GM19397 (cell line): ENCODE measurements around the gene FLRT1.

ENCODE experiments used
- ATAC-seq: cut with Tn5 transposase; IDR thresholded peaks from one replicate; pipeline ENCODE4 v1.9.1; 2021; ENCODE audit warnings: mild to moderate bottlenecking, moderate library complexity; ENCODE audit not compliant: unreplicated experiment

FLRT1 gene

GRCh38 chr11:64006398-64006797 is 29.3 kb upstream of the FLRT1 start:
- ATAC-seq = no peak

DNA sequence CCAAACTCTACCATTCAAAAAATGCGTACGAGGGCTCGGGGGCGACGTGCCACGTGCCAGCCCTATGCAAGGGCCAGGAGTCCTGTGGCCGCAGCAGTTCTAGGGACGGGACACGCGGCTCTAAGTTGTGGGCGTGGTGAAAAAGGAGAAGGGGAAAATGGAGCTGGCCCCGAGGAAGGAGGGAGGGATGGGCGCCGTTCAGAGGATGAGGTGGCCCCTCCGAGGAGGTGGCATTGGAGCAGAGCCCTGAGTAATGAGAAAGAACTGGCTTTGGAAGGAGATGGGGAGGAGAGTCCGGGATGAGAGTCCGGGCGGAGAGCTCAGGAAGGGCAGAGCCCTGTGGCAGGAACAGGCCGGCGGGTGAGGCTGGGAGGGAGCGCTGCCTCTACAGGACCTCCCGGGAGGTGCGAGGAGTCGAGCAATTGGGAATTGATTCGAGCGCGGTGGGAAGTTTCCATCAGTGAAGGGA is 28.5 kb upstream of the FLRT1 start:
- no peak for ATAC-seq

- ATAC-seq = no peak
Measured at GRCh38 chr11:64007629-64008282, 28.0 kb upstream of the FLRT1 start.

DNA sequence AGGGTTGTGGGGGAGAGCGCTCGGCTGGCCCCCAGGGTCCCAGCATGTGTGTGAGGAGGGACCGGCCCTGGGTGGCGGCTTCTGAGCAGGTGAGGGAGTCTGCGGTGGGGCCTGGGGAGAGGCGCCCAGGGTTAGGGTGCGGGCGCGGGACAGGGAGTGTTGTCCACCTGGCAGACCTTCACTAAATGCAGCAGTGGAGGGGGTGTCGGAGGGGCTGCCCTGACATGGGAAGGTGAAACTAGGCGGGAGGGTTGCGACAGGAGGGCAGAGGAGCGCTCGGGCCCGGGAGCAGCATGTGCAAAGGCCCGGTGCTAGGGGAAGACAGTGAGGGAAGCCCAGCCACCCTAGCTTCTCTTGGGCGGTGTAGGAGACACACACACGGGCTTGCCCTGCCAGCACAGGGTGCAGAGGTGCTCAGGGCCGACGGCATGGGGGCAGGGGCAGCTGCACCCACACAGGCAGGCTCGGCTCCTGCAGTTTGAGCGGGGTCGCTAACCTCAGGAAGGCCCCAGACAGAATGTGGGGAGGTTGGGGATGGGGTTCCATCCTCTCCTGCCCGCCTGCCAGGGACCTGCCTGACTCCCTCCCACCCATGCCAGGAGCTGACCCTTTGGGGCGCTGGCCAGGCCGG is 27.3 kb upstream of the FLRT1 start:
- no peak for ATAC-seq

DNA sequence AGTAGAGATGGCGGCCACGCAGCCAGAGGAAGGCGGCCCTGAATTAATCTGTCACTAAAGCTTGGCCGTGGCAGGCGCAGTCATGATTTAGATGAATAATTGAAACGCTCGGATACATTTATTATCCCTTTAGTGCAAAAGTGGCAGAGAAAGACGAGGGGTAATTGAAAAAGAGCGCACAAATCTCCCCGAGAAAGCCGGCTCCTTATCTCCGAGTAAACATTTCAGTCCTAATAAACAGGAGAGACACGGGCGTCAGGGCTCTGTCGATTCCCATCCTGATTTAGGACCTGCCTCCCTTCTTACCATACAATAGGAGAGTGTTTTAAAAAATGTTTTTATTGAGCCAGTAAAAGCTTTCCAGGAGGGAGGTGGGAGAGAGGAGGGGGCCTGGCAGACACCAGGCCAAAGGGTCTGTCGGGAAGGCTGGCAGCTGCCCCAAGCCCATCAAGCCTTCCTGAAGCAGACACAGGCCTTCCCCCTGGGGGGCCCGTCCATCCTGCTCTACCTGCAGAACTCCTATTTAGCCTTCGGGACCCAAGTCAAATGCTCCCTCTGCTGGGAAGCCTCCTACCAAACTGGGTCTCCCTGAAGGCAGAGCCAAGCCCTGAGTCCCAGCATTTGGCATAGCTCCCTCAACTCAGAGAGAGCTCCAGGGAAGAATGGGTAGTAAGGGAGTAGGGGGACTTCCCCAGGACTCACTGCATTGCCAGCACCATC is 26.7 kb upstream of the FLRT1 start:
- ATAC-seq = no peak

DNA sequence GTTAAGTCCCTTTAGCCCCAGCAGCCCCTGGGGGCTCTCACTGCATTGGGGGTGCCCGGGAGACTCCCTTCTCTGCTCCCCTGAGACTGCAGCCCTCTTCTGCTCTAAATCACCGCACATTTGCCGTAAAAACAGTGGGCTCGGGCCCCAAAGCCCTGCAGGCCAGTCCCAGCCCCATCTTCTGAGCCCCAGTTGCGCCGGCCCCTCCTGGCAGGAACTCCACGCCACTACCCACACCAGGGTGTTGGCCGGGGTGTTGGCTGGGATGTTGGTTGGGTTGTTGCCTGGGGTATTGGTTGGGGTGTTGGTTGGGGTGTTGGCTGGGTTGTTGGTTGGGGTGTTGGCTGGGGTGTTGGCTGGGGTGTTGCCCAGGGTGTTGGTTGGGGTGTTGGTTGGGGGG is 26.0 kb upstream of the FLRT1 start:
- no peak for ATAC-seq

DNA sequence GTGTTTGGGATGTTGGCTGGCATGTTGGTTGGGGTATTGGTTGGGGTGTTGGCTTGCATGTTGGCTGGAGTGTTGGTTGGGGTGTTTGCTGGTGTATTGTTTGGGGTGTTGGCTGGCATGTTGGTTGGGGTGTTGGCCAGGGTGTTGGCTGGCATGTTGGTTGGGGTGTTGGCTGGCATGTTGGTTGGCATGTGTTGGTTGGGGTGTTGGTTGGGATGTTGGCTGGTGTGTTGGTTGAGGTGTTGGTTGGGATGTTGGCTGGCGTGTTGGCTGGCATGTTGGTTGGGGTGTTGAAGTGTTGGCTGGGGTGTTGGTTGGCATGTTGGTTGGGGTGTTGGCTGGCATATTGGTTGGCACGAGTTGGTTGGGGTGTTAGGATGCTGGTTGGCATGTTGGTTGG is 24.9 kb upstream of the FLRT1 start:
- ATAC-seq = no peak

- ATAC-seq = no peak
Measured at GRCh38 chr11:64011371-64011770, 24.4 kb upstream of the FLRT1 start.

DNA sequence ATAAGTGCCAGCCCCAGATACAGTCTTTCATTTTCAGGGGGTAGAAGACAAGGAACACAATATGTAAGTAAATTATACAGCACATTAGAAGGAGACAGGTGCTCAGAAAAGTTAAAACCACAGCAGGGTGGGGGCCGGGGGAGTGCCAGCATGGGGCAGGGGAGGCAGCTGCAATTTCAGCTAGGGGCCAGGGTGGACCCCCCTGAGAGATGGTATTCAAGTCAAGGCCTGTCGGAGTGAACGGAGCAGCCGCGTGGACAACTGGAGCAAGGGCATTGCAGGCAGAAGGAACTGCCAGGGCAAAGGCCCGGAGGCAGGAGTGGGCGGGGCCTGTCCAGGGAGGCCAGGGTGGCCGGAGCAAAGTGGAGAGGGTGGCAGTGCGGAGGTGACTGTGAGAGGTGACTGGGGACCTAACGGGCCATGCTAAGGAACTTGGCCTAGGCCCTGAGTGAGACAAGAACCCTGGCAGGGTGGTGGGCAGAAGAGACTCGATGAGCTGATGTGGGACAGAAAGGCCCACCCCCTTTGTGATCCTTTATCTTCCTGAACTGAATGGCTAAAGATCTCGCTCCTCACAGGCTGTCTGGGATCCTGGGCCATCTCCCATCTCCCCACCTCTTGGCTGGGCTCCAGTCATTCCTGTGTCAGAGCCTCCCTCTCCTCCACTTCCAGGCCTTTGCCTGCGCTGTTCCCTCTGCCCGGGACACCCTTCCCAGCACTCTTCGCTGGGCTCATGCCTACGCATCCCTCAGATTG is 22.4 kb upstream of the FLRT1 start:
- no peak for ATAC-seq

- no peak for ATAC-seq
Measured at GRCh38 chr11:64014356-64014755, 21.4 kb upstream of the FLRT1 start.

DNA sequence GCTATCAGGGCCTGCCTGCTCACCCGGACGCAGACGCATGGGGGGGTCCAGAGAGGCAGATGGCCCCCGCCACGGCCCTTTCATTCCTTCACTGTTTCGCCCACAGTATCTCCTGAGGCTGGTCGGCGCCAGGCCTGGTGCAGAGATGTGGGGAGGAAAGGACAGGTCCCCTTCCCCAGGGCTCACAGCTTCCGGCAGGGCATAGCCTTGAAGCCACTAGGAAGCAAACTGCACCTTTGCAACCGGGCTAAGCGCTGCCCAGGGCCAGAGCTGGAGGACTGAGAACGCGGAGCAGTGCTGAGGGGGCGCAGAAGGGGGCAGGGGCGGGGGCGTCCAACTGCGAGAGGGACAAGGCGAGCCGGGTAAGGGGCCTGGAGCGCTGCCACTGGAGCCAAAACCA is 20.2 kb upstream of the FLRT1 start:
- no peak for ATAC-seq

GRCh38 chr11:64015935-64016845 is 19.5 kb upstream of the FLRT1 start:
- ATAC-seq = no peak

GRCh38 chr11:64017945-64018224 is 17.8 kb upstream of the FLRT1 start:
- no peak for ATAC-seq

GRCh38 chr11:64018310-64018709 is 17.4 kb upstream of the FLRT1 start:
- ATAC-seq = no peak

DNA sequence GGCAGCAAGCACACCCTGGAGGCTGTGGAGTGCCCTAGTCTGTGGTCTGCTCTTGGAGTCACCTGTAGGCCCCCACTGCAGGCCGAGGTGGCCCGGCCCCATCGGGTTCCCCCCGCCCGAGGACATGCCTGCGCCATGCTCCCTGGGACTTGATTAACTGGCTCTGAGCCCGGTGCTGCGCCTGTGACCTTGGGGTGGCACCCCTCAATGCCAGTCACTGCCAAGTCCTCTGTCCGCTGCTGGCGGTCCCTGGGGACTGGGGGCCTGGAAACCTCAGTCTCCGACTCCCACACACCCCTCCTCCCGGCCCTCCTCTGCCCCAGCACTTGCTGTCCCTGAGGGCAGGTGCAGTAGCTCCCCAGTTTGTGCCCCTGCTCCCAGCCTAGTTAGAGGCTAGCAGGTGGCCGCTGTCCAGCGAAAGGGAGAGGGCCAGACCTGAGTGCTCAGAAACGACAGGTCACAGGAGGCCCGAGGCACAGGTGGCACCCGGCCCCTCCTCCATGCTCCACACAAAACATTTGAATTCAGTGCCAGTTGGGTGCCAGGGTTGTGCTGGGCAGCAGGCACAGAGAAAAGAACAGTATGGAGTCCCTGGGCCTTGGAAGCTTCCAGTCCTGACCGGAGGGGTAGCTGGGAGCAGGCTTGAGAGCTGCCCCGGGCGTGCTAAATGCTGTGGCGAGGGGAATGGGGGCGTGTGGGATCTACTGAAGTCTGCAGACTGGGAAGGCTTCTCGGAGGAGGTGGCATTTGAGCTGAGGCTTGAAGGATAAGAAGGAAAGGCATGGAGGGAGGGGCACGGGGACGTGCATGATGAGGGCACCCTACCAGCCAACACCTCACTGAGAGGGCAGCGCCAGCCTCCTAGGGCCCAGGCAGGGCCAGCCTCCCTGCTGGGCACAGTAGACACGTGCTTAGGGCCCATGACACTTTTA is 16.4 kb upstream of the FLRT1 start:
- ATAC-seq = no peak

DNA sequence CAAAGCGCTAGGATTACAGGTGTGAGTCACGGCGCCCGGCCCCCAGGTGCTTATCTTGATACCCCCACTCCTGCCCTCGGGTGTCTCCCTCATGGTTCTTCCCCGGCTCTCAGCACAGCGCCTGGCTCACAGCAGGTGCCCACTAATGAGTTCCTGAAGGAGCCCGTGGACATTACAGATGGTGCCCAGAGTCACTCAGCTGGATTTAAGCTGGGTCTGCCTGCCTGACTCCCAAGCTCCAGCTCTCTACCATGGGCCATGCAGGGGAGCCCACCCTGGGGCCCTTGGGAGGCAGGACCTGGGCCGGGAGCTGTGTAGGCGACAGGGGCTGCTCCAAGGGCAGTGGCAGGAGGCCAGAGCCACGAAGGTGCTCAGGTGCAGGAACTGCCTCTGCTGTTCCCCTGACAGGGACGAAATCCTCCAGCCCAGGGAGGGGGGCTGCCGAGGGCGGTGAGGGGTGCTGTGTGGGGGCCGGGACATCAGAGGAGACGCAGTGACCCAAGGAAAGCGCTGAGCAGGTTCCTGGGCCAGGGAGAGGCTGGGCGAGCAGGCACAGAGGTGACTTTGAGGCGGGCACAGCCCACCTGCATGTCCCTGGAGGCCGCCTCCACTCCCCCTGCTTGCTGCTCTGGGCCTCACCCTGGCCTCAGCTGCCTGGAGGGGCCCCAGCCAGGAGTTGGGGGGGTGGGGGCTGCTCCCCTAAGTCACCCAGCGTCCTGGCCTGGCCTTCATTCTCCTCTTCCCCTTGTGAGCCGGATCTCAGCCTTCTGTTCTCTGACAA is 14.6 kb upstream of the FLRT1 start:
- ATAC-seq = no peak

DNA sequence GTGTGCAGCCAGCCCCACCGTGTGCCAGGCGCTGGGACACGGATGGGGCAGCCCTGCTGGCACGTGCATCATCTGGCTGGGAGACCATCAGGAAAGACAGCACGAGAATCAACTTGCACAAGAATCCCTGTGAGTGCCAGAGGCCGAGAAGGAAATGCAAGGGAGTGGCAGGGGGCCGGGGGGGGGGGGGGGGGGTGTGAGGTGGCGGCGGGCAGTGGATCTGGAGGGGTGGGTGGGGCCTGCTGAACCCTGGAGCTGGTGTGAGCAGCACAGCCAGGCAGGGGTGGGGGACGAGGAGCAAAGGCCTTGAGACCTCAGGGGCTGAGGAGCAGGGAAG is 14.0 kb upstream of the FLRT1 start:
- ATAC-seq = no peak

- ATAC-seq = no peak
Measured at GRCh38 chr11:64022125-64022784, 13.5 kb upstream of the FLRT1 start.
